ENCODE data around the gene TRIM37. TPM values are rescaled to one million over a fixed set of nuclear protein-coding genes. Genes with fewer than 3 reads are reported as not detected.
"Not testable (repeated sequence)": the region's sequence is repeated elsewhere in the genome, so short reads cannot be mapped to it uniquely, and the experiment has no call there.

Gene TRIM37
- total and polyA plus RNA-seq, 2 donors from 2014 or later, result 9.7 to 19.1 TPM

- TF ChIP-seq CTCF (IDR thresholded peaks at IDR 0.05; ENCODE audit: borderline replicate concordance, extremely low read depth, insufficient read depth), result no peak
- no peak overlapping the region for H3K4me3 ChIP-seq (ENCODE audit: low read length in 3 of 3)
- intact Hi-C loops (cut with DNase I), result no loop called here
- H3K27ac ChIP-seq (ENCODE audit: low read depth in 2 of 2, low read length in 2 of 2), result no peak overlapping the region
- H3K4me1 ChIP-seq (ENCODE audit: control insufficient read depth in 2 of 3, insufficient read depth in 2 of 3, low read depth in 1 of 3, low read length in 3 of 3), result no peaks in the 10 kb centered on the region
- DNase-seq, result no peak
- H3K9me3 ChIP-seq (ENCODE audit: control insufficient read depth in 2 of 3, insufficient read depth in 1 of 3, low read length in 3 of 3), result no peaks in the 10 kb centered on the region
- no peaks in the 10 kb centered on the region for H3K36me3 ChIP-seq (ENCODE audit: control insufficient read depth in 2 of 3, insufficient read depth in 3 of 3, low read length in 3 of 3)
- FAIRE-seq, result no peak
- no peaks in the 10 kb centered on the region for H3K27me3 ChIP-seq (ENCODE audit: control insufficient read depth, insufficient read depth, low read length)
- H3K9ac ChIP-seq (ENCODE audit: low read length in 3 of 3), result no peak overlapping the region
Observed at GRCh38 chr17:59149051-59149450, 42.4 kb upstream of the TRIM37 start.

DNA sequence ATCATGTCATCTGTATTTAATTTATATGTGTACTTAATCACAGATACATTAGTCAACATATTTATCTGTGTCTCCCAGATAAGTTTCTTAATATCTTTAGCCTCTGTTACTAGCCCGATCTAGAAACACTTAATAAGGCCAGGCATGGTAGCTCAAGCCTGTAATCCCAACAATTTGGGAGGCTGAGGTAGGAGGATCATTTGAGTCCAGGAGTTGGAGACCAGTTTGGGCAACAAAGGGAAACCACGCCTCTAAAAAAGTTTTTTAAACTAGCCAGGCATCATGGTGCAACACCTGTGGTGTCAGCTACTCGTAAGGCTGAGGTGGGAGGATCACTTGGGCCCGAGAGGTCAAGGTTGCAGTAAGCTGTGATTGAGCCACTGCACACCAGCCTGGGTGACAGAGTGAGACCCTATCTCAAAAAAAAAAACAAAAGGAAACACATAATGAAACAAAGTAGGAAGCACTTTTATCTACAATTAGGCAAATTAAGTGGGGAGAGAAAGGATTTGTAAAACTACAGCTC, 39.0 kb upstream of the TRIM37 start:
- H3K4me3 ChIP-seq (ENCODE audit: low read length in 3 of 3), result no peak overlapping the region
- intact Hi-C loops (cut with DNase I), result no loop called here
- no peak overlapping the region for H3K27ac ChIP-seq (ENCODE audit: low read depth in 2 of 2, low read length in 2 of 2)
- H3K9ac ChIP-seq (ENCODE audit: low read length in 3 of 3), result no peak overlapping the region
- TF ChIP-seq CTCF (IDR thresholded peaks at IDR 0.05; ENCODE audit: borderline replicate concordance, extremely low read depth, insufficient read depth), result no peak
- no peaks in the 10 kb centered on the region for H3K4me1 ChIP-seq (ENCODE audit: control insufficient read depth in 2 of 3, insufficient read depth in 2 of 3, low read depth in 1 of 3, low read length in 3 of 3)
- H3K36me3 ChIP-seq (ENCODE audit: control insufficient read depth in 2 of 3, insufficient read depth in 3 of 3, low read length in 3 of 3), result no peaks in the 10 kb centered on the region
- FAIRE-seq, result no peak
- H3K27me3 ChIP-seq (ENCODE audit: control insufficient read depth, insufficient read depth, low read length), result no peaks in the 10 kb centered on the region
- DNase-seq, result no peak
- H3K9me3 ChIP-seq (ENCODE audit: control insufficient read depth in 2 of 3, insufficient read depth in 1 of 3, low read length in 3 of 3), result no peaks in the 10 kb centered on the region

DNA sequence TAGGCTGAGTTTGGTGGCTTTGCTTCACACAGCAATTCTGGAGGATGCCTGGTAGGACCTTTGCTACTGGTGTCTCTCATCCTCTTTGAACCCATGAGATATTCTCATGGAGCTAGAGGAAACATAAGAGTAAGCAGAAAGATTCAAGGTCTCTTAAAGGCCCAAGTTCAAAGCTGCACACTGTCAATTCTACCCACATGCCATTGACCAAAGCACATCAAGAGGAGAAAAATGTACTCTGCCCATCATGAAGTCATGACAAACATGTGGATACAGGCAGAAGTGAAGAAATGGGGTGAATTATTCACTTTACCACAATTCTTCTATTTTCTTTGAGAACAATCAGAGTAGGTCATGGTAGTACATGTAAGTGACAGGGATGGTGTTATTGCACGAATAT, 35.2 kb upstream of the TRIM37 start:
- no peak overlapping the region for H3K27ac ChIP-seq (ENCODE audit: low read depth in 2 of 2, low read length in 2 of 2)
- intact Hi-C loops (cut with DNase I), result no loop called here
- no peak overlapping the region for H3K4me3 ChIP-seq (ENCODE audit: low read length in 3 of 3)
- H3K27me3 ChIP-seq (ENCODE audit: control insufficient read depth, insufficient read depth, low read length), result no peaks in the 10 kb centered on the region
- no peaks in the 10 kb centered on the region for H3K4me1 ChIP-seq (ENCODE audit: control insufficient read depth in 2 of 3, insufficient read depth in 2 of 3, low read depth in 1 of 3, low read length in 3 of 3)
- H3K36me3 ChIP-seq (ENCODE audit: control insufficient read depth in 2 of 3, insufficient read depth in 3 of 3, low read length in 3 of 3), result no peaks in the 10 kb centered on the region
- DNase-seq (no peak), FAIRE-seq (no peak)
- H3K9ac ChIP-seq (ENCODE audit: low read length in 3 of 3), result no peak overlapping the region
- no peaks in the 10 kb centered on the region for H3K9me3 ChIP-seq (ENCODE audit: control insufficient read depth in 2 of 3, insufficient read depth in 1 of 3, low read length in 3 of 3)
- TF ChIP-seq CTCF (IDR thresholded peaks at IDR 0.05; ENCODE audit: borderline replicate concordance, extremely low read depth, insufficient read depth), result no peak

DNA sequence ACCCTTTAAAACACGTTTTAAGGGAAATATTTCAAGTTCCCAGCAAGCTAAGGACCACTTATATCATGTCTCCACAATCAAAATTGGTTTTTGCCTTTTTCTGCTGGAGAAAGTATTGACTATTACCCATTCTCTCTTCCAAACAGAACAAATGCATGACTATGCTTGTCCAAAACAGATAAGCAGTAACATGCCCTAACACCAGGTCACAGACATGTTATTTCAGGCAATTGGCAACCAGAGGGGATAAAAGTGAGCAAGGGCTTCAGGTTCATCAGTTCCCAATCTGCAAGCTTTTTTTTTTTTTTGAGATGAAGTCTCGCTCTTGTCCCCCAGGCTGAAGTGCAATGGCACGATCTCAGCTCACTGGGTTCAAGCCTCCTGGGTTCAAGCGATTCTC, 33.3 kb upstream of the TRIM37 start:
- TF ChIP-seq CTCF (IDR thresholded peaks at IDR 0.05; ENCODE audit: borderline replicate concordance, extremely low read depth, insufficient read depth), result no peak
- no peak overlapping the region for H3K27ac ChIP-seq (ENCODE audit: low read depth in 2 of 2, low read length in 2 of 2)
- no peaks in the 10 kb centered on the region for H3K4me1 ChIP-seq (ENCODE audit: control insufficient read depth in 2 of 3, insufficient read depth in 2 of 3, low read depth in 1 of 3, low read length in 3 of 3)
- no peak for FAIRE-seq
- intact Hi-C loops (cut with DNase I), result no loop called here
- DNase-seq, result no peak
- no peak overlapping the region for H3K9ac ChIP-seq (ENCODE audit: low read length in 3 of 3)
- H3K4me3 ChIP-seq (ENCODE audit: low read length in 3 of 3), result no peak overlapping the region
- H3K9me3 ChIP-seq (ENCODE audit: control insufficient read depth in 2 of 3, insufficient read depth in 1 of 3, low read length in 3 of 3), result no peaks in the 10 kb centered on the region
- no peaks in the 10 kb centered on the region for H3K27me3 ChIP-seq (ENCODE audit: control insufficient read depth, insufficient read depth, low read length)
- H3K36me3 ChIP-seq (ENCODE audit: control insufficient read depth in 2 of 3, insufficient read depth in 3 of 3, low read length in 3 of 3), result no peaks in the 10 kb centered on the region

DNA sequence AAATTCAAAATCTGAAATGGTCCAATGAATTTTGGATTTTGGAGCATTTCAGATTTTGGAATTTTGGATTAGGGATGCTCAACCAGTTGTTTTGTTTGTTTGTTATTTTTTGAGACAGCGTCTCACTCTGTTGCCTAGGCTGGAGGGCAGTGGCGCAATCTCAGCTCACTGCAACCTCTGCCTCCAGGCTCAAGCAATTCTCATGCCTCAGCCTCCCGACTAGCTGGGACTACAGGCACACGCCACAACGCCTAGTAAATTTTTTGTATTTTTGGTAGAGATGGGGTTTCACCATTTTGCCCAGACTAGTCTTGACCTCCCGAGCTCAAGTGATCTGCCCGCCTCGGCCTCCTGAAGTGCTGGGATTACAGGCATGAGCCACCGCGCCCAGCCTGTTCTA, 31.7 kb upstream of the TRIM37 start:
- H3K4me3 ChIP-seq (ENCODE audit: low read length in 3 of 3); H3K27ac ChIP-seq (ENCODE audit: low read depth in 2 of 2, low read length in 2 of 2); H3K9ac ChIP-seq (ENCODE audit: low read length in 3 of 3); H3K9me3 ChIP-seq (ENCODE audit: control insufficient read depth in 2 of 3, insufficient read depth in 1 of 3, low read length in 3 of 3); DNase-seq; FAIRE-seq; H3K36me3 ChIP-seq (ENCODE audit: control insufficient read depth in 2 of 3, insufficient read depth in 3 of 3, low read length in 3 of 3); intact Hi-C loops (cut with DNase I); H3K4me1 ChIP-seq (ENCODE audit: control insufficient read depth in 2 of 3, insufficient read depth in 2 of 3, low read depth in 1 of 3, low read length in 3 of 3); H3K27me3 ChIP-seq (ENCODE audit: control insufficient read depth, insufficient read depth, low read length): not testable (repeated sequence)
